ENCODE data around the gene RAD18.

RAD18 gene

GRCh38 chr3:8985876-8986275 lies 22.6 kb upstream of the RAD18 start:
- DNase-seq, result no peak

GRCh38 chr3:8985411-8985831 lies 22.1 kb upstream of the RAD18 start:
- no peak for DNase-seq

- no peak for DNase-seq
Measured at GRCh38 chr3:8984526-8984925, 21.3 kb upstream of the RAD18 start.

GRCh38 chr3:8984081-8984480 lies 20.8 kb upstream of the RAD18 start:
- no peak for DNase-seq

GRCh38 chr3:8983591-8983990 lies 20.3 kb upstream of the RAD18 start:
- no peak for DNase-seq

- no peak for DNase-seq
Measured at GRCh38 chr3:8983026-8983425, 19.8 kb upstream of the RAD18 start.

- no peak for DNase-seq
Measured at GRCh38 chr3:8982509-8982908, 19.2 kb upstream of the RAD18 start.

GRCh38 chr3:8981700-8982099 lies 18.4 kb upstream of the RAD18 start:
- no peak for DNase-seq

GRCh38 chr3:8981296-8981695 lies 18.0 kb upstream of the RAD18 start:
- no peak for DNase-seq

- DNase-seq, result no peak
Measured at GRCh38 chr3:8980756-8981257, 17.5 kb upstream of the RAD18 start.

GRCh38 chr3:8979262-8979661 lies 16.0 kb upstream of the RAD18 start:
- no peak for DNase-seq

- no peak for DNase-seq
Measured at GRCh38 chr3:8978551-8978950, 15.3 kb upstream of the RAD18 start.

GRCh38 chr3:8976540-8977182 lies 13.4 kb upstream of the RAD18 start:
- DNase-seq, result no peak

GRCh38 chr3:8975081-8976020 lies 12.1 kb upstream of the RAD18 start:
- DNase-seq, result no peak

GRCh38 chr3:8974458-8974857 lies 11.2 kb upstream of the RAD18 start:
- DNase-seq, result no peak

- DNase-seq, result no peak
Measured at GRCh38 chr3:8972639-8973038, 9.4 kb upstream of the RAD18 start.

- DNase-seq, result peak; percentile 69
Measured at GRCh38 chr3:8970971-8971589, 7.8 kb upstream of the RAD18 start.

GRCh38 chr3:8969241-8969640 lies 6.0 kb upstream of the RAD18 start:
- DNase-seq, result no peak

GRCh38 chr3:8968375-8968882 lies 5.2 kb upstream of the RAD18 start:
- no peak for DNase-seq

GRCh38 chr3:8967553-8967952 lies 4.3 kb upstream of the RAD18 start:
- DNase-seq, result no peak

- no peak for DNase-seq
Measured at GRCh38 chr3:8966820-8967348, 3.6 kb upstream of the RAD18 start.

- no peak for DNase-seq
Measured at GRCh38 chr3:8966150-8966819, 3.0 kb upstream of the RAD18 start.

Measured in effector CD4-positive, alpha-beta T cell (primary cell).